ENCODE measurements around the gene TLE5. TPM values are rescaled to one million over a fixed set of nuclear protein-coding genes. Genes with fewer than 3 reads are reported as not detected.
"Not testable (repeated sequence)": the region's sequence is repeated elsewhere in the genome, so short reads cannot be mapped to it uniquely, and the experiment has no call there.

Gene TLE5
- total RNA-seq, 4 donors from 2014 or later: 339 to 403 (median 382) TPM

GRCh38 chr19:3095441-3096191, 33.3 kb upstream of the TLE5 start:
- Histone ChIP-seq H3K27ac (peak overlapping the region; percentile 89), H3K36me3 (no peaks in the 10 kb centered on the region), H3K27me3 (no peaks in the 10 kb centered on the region), H3K9me3 (no peaks in the 10 kb centered on the region), H3K4me3 (peak overlapping the region; percentile 90), H3K4me1 (peaks cover 64% of the 10 kb centered on the region)
- 3% methylated on average over 25 of the region's 31 CpGs for WGBS
- DNase-seq (ENCODE audit: low spot score in 2 of 2): peak; percentile 71 to 80
- no peak for TF ChIP-seq EP300 (IDR thresholded peaks at IDR 0.05)
- no peak for TF ChIP-seq CTCF (IDR thresholded peaks at IDR 0.05)
- no peak for TF ChIP-seq POLR2AphosphoS5 (IDR thresholded peaks at IDR 0.05)
- no peak for TF ChIP-seq POLR2A (IDR thresholded peaks at IDR 0.05)

GRCh38 chr19:3094601-3095440, 32.5 kb upstream of the TLE5 start:
- H3K9me3 ChIP-seq: no peaks in the 10 kb centered on the region
- peak overlapping the region; percentile 90 for H3K4me3 ChIP-seq
- no peaks in the 10 kb centered on the region for H3K27me3 ChIP-seq
- 0% methylated on average over 8 of the region's 57 CpGs for WGBS
- peak; percentile 76 to 79 for DNase-seq (ENCODE audit: low spot score in 2 of 2)
- peaks cover 57% of the 10 kb centered on the region for H3K4me1 ChIP-seq
- peak overlapping the region; percentile 89 for H3K27ac ChIP-seq
- TF ChIP-seq POLR2A (IDR thresholded peaks at IDR 0.05) (no peak), EP300 (IDR thresholded peaks at IDR 0.05) (no peak), POLR2AphosphoS5 (IDR thresholded peaks at IDR 0.05) (no peak), CTCF (IDR thresholded peaks at IDR 0.05) (no peak)
- no peaks in the 10 kb centered on the region for H3K36me3 ChIP-seq

- 90% methylated on average over 7 of the region's 7 CpGs for WGBS
- not testable (repeated sequence) for H3K36me3 ChIP-seq; H3K4me3 ChIP-seq; H3K9me3 ChIP-seq; DNase-seq (ENCODE audit: low spot score in 2 of 2); H3K27me3 ChIP-seq; H3K4me1 ChIP-seq; H3K27ac ChIP-seq
Measured at GRCh38 chr19:3089299-3089855, 27.1 kb upstream of the TLE5 start.

GRCh38 chr19:3087769-3088168, 25.5 kb upstream of the TLE5 start:
- TF ChIP-seq POLR2AphosphoS5 (IDR thresholded peaks at IDR 0.05) (no peak), CTCF (IDR thresholded peaks at IDR 0.05) (no peak)
- 82% methylated on average over 10 of the region's 10 CpGs for WGBS
- no peaks in the 10 kb centered on the region for H3K27me3 ChIP-seq
- no peak for DNase-seq (ENCODE audit: low spot score in 2 of 2)
- no peak overlapping the region for H3K27ac ChIP-seq
- H3K4me3 ChIP-seq: no peak overlapping the region
- no peaks in the 10 kb centered on the region for H3K36me3 ChIP-seq
- no peaks in the 10 kb centered on the region for H3K4me1 ChIP-seq
- no peaks in the 10 kb centered on the region for H3K9me3 ChIP-seq

- H3K36me3 ChIP-seq: no peaks in the 10 kb centered on the region
- TF ChIP-seq POLR2AphosphoS5 (IDR thresholded peaks at IDR 0.05) (no peak), POLR2A (IDR thresholded peaks at IDR 0.05) (no peak), EP300 (IDR thresholded peaks at IDR 0.05) (no peak), CTCF (IDR thresholded peaks at IDR 0.05) (no peak)
- H3K9me3 ChIP-seq: no peaks in the 10 kb centered on the region
- no peak for DNase-seq (ENCODE audit: low spot score in 2 of 2)
- H3K27me3 ChIP-seq: no peaks in the 10 kb centered on the region
- WGBS: 77% methylated on average over 10 of the region's 10 CpGs
- H3K4me3 ChIP-seq: no peak overlapping the region
- no peak overlapping the region for H3K27ac ChIP-seq
- peaks cover 8% of the 10 kb centered on the region for H3K4me1 ChIP-seq
Measured at GRCh38 chr19:3084943-3085342, 22.6 kb upstream of the TLE5 start.

Data from suprapubic skin (tissue), 4 donors.